Measurements from ENCODE around the gene ANKRD11.
"Not testable (repeated sequence)": the region's sequence is repeated elsewhere in the genome, so short reads cannot be mapped to it uniquely, and the experiment has no call there.

ANKRD11 gene

GRCh38 chr16:89275284-89275584 is 215.1 kb downstream of the ANKRD11 start:
- DNase-seq, result no peak

- no peak for DNase-seq
These were observed 215.6 kb downstream of the ANKRD11 start for GRCh38 chr16:89274561-89275283.

- DNase-seq, result no peak
These were observed 216.5 kb downstream of the ANKRD11 start for GRCh38 chr16:89273741-89274472.

GRCh38 chr16:89272631-89273030 is 217.7 kb downstream of the ANKRD11 start:
- DNase-seq, result no peak

- no peak for DNase-seq
These were observed 219.6 kb downstream of the ANKRD11 start for GRCh38 chr16:89270666-89271345.

GRCh38 chr16:89269805-89270665 is 220.3 kb downstream of the ANKRD11 start:
- no peak for DNase-seq

- no peak for DNase-seq
These were observed 221.2 kb downstream of the ANKRD11 start for GRCh38 chr16:89268987-89269735.

- no peak for DNase-seq
These were observed 221.8 kb downstream of the ANKRD11 start for GRCh38 chr16:89268585-89268984.

- not testable (repeated sequence) for DNase-seq
These were observed 222.6 kb downstream of the ANKRD11 start for GRCh38 chr16:89267746-89268145.

GRCh38 chr16:89266521-89267134 is 223.7 kb downstream of the ANKRD11 start:
- no peak for DNase-seq

GRCh38 chr16:89265647-89266046 is 224.7 kb downstream of the ANKRD11 start:
- no peak for DNase-seq

- DNase-seq, result no peak
These were observed 225.4 kb downstream of the ANKRD11 start for GRCh38 chr16:89264800-89265550.

GRCh38 chr16:89261691-89262563 is 228.4 kb downstream of the ANKRD11 start:
- no peak for DNase-seq

GRCh38 chr16:89259901-89260300 is 230.5 kb downstream of the ANKRD11 start:
- DNase-seq, result not testable (repeated sequence)

- DNase-seq, result no peak
These were observed 232.4 kb downstream of the ANKRD11 start for GRCh38 chr16:89257757-89258465.

GRCh38 chr16:89257281-89257731 is 233.1 kb downstream of the ANKRD11 start:
- DNase-seq, result no peak

- DNase-seq, result peak; percentile 74
These were observed 233.6 kb downstream of the ANKRD11 start for GRCh38 chr16:89256651-89257254.

GRCh38 chr16:89253548-89254287 is 236.6 kb downstream of the ANKRD11 start:
- no peak for DNase-seq

Measured in CD4-positive, alpha-beta T cell treated with Interferon gamma for 1 hour (primary cell).